A549 (cell line): ENCODE data around the gene CUX1. TPM values are rescaled to one million over a fixed set of nuclear protein-coding genes. Genes with fewer than 3 reads are reported as not detected.
A peak's percentile ranks its signal among the peaks of the same experiment; 100 is the strongest.

Source experiments
- ATAC-seq, 2 experiments: fragments of 200-7000 bp in 1 of 2; fragments of >200 bp in 1 of 2; cut with Nextera tagmentation in 1 of 2; cut with Tn5 transposase in 1 of 2; 3 replicates each; pipeline versions ENCODE4 v1.8.0 to v1.9.1; 2018 to 2020; ENCODE audit warnings: mild to moderate bottlenecking in 1 of 2, moderate library complexity in 1 of 2
- CTCF ChIA-PET: fragments of 300-600 bp; sonication (Branson Sonifier 250); formaldehyde crosslinking; extraction: SDS; loops from one replicate; lab custom pipeline; 2021; ENCODE audit warnings: antibody characterized with exemption, inconsistent platforms; lab: Yijun Ruan, JAX
- POLR2A ChIA-PET: fragments of 350-600 bp; formaldehyde crosslinking; extraction: SDS; loops from one replicate; lab custom pipeline; 2021; ENCODE audit warnings: antibody characterized with exemption, inconsistent platforms; lab: Yijun Ruan, JAX
- DNase-seq, 2 experiments: peaks; one replicate each; pipeline versions ENCODE4 v3.0.0 to v3.0.0-alpha.2; 2011 to 2016; ENCODE audit warnings: low read depth in 1 of 2, low spot score in 1 of 2
- FAIRE-seq: peaks from 2 replicates; lab custom pipeline; 2011; peaks lifted over from hg19 to GRCh38; lab: Jason Lieb, UNC
- H3K27ac ChIP-seq, 2 experiments: fragments of >200 bp; sonication (Bioruptor Twin); formaldehyde crosslinking; 3 replicates each; pipeline ENCODE4 v1.5.1; 2016 to 2017
- H3K4me1 ChIP-seq: fragments of >200 bp; sonication (Bioruptor Twin); formaldehyde crosslinking; 3 replicates; pipeline ENCODE4 v1.6.1; 2016
- H3K4me2 ChIP-seq: fragments of >200 bp; sonication (Bioruptor Twin); formaldehyde crosslinking; 3 replicates; pipeline ENCODE4 v1.6.1; 2016
- H3K4me3 ChIP-seq: fragments of >200 bp; sonication (Bioruptor Twin); formaldehyde crosslinking; 3 replicates; pipeline ENCODE4 v1.5.1; 2016
- H3K9me3 ChIP-seq: fragments of >200 bp; sonication (Bioruptor Twin); formaldehyde crosslinking; 3 replicates; pipeline ENCODE4 v1.6.1; 2016
- CEBPB ChIP-seq, 2 experiments: fragments of >200 bp in 1 of 2; sonication (Bioruptor Twin) in 1 of 2; formaldehyde crosslinking in 1 of 2; IDR thresholded peaks; 2 replicates each; pipeline ENCODE4 v1.6.1; 2012 to 2016
- CHD2 ChIP-seq: fragments of 150-350 bp; IDR thresholded peaks from 2 replicates; pipeline ENCODE4 v1.6.1; 2014; ENCODE audit warnings: low read length; ENCODE audit not compliant: partially characterized antibody
- CHD4 ChIP-seq: fragments of 200-600 bp; sonication (generic); IDR thresholded peaks from 2 replicates; pipeline ENCODE4 v1.6.1; 2016; ENCODE audit warnings: antibody characterized with exemption, mild to moderate bottlenecking, borderline replicate concordance
- CTCF ChIP-seq: fragments of >200 bp; sonication (Bioruptor Twin); formaldehyde crosslinking; IDR thresholded peaks from 3 replicates; pipeline ENCODE4 v1.5.1; 2016
- E2F6 ChIP-seq: IDR thresholded peaks from 2 replicates; pipeline ENCODE4 v1.6.1; 2012; ENCODE audit warnings: low read depth, borderline replicate concordance
- EHF ChIP-seq: fragments of 250-450 bp; sonication (Bioruptor Pico); IDR thresholded peaks from 2 replicates; pipeline ENCODE4 v1.5.0; 2020; ENCODE audit warnings: mild to moderate bottlenecking
- FOSL2 ChIP-seq, 2 experiments: fragments of 450-650 bp in 1 of 2; fragments of >200 bp in 1 of 2; sonication (Bioruptor Twin) in 1 of 2; formaldehyde crosslinking; IDR thresholded peaks; 2 replicates each; pipeline versions ENCODE4 v1.5.0 to v1.6.1; 2016 to 2020; ENCODE audit warnings: mild to moderate bottlenecking in 1 of 2, moderate library complexity in 1 of 2
- HOXA7 ChIP-seq: fragments of 250-450 bp; sonication (Bioruptor Pico); IDR thresholded peaks from 2 replicates; pipeline ENCODE4 v1.5.0; 2020; ENCODE audit warnings: mild to moderate bottlenecking, moderate library complexity
- HOXB5 ChIP-seq: fragments of 250-450 bp; sonication (Bioruptor Pico); IDR thresholded peaks from 2 replicates; pipeline ENCODE4 v1.5.0; 2020; ENCODE audit warnings: mild to moderate bottlenecking, moderate library complexity
- JUN ChIP-seq, 2 experiments: fragments of >200 bp; sonication (Bioruptor Twin); formaldehyde crosslinking; IDR thresholded peaks; 2 replicates in 1 of 2; 3 replicates in 1 of 2; pipeline ENCODE4 v1.6.1; 2016 to 2017
- JUNB ChIP-seq: fragments of >200 bp; sonication (Bioruptor Twin); formaldehyde crosslinking; IDR thresholded peaks from 2 replicates; pipeline ENCODE4 v1.6.1; 2016
- KDM1A ChIP-seq: fragments of 200-600 bp; sonication (generic); IDR thresholded peaks from 2 replicates; pipeline ENCODE4 v1.6.1; 2016; ENCODE audit warnings: low read depth, mild to moderate bottlenecking
- KDM5A ChIP-seq: fragments of 200-600 bp; sonication (generic); IDR thresholded peaks from 2 replicates; pipeline ENCODE4 v1.6.1; 2016; ENCODE audit warnings: antibody characterized with exemption, mild to moderate bottlenecking
- MAFK ChIP-seq: fragments of 450-650 bp; IDR thresholded peaks from 2 replicates; pipeline ENCODE4 v1.6.1; 2014; ENCODE audit not compliant: partially characterized antibody
- MAZ ChIP-seq: fragments of 150-350 bp; IDR thresholded peaks from 2 replicates; pipeline ENCODE4 v1.6.1; 2014; ENCODE audit warnings: antibody characterized with exemption, low read depth, low read length, borderline replicate concordance
- NFE2L2 ChIP-seq: fragments of 150-350 bp; conservative IDR thresholded peaks from 2 replicates; pipeline ENCODE4 v1.6.1; 2014; ENCODE audit warnings: low read length
- PBX3 ChIP-seq: IDR thresholded peaks from 2 replicates; pipeline ENCODE4 v1.6.1; 2012
- POLR2A ChIP-seq: IDR thresholded peaks from 2 replicates; pipeline ENCODE4 v1.6.1; 2012; ENCODE audit warnings: mild to moderate bottlenecking, low read length
- POLR2AphosphoS2 ChIP-seq: conservative IDR thresholded peaks from 2 replicates; pipeline ENCODE4 v1.6.1; 2012; ENCODE audit warnings: low read length, improper control_type of control experiment, inconsistent platforms
- SREBF2 ChIP-seq: fragments of 450-650 bp; IDR thresholded peaks from 2 replicates; pipeline ENCODE4 v1.6.1; 2014; ENCODE audit warnings: mild to moderate bottlenecking, moderate library complexity
- TFCP2L1 ChIP-seq: fragments of 250-450 bp; sonication (Bioruptor Pico); IDR thresholded peaks from 2 replicates; pipeline ENCODE4 v1.5.0; 2021; ENCODE audit warnings: mild to moderate bottlenecking
- TP53 ChIP-seq: fragments of 250-450 bp; sonication (Bioruptor Pico); IDR thresholded peaks from 2 replicates; pipeline ENCODE4 v1.5.0; 2021; ENCODE audit warnings: mild to moderate bottlenecking, moderate library complexity
- ZC3H11A ChIP-seq: fragments of 450-650 bp; IDR thresholded peaks from 2 replicates; pipeline ENCODE4 v1.6.1; 2014; ENCODE audit warnings: antibody characterized with exemption, mild to moderate bottlenecking
- ZFP36 ChIP-seq: fragments of 450-650 bp; IDR thresholded peaks from 2 replicates; pipeline ENCODE4 v1.6.1; 2014; ENCODE audit warnings: borderline replicate concordance; ENCODE audit not compliant: partially characterized antibody
- ZNF302 ChIP-seq: fragments of 250-450 bp; sonication (Bioruptor Pico); IDR thresholded peaks from 2 replicates; pipeline ENCODE4 v1.9.0; 2021; ENCODE audit warnings: inconsistent platforms, mild to moderate bottlenecking, moderate library complexity
- WGBS: methylation state at CpG from one replicate; pipeline ENCODE4 v1.1.6; 2017; ENCODE audit errors: missing lambda C conversion rate; 5-methylcytosine and 5-hydroxymethylcytosine counted together
- polyA plus RNA-seq, 4 experiments: library from polyadenylated mRNA; depleted of rRNA in 3 of 4; stranded (reverse); fragments of >200 nt; fragmentation: RNase III in 1 of 4; extraction: RNeasy Plus Mini Kit Qiagen cat#74134 plus additional on column Dnase treatment in 1 of 4; gene quantifications; 2 replicates in 3 of 4; 3 replicates in 1 of 4; pipeline ENCODE4 v1.2.3, GENCODE V29; 2011 to 2017
- TF ChIP-seq, protein P1 (sequence below): fragments of >200 bp; sonication (Bioruptor Twin); formaldehyde crosslinking; IDR thresholded peaks from 3 replicates; pipeline ENCODE4 v1.6.1; 2016
- TF ChIP-seq, protein P2 (sequence below): fragments of 450-650 bp; IDR thresholded peaks from 2 replicates; pipeline ENCODE4 v1.6.1; 2014; ENCODE audit warnings: antibody characterized with exemption

The CUX1 gene
- polyA plus RNA-seq, 2 of the 4 experiments (the other 2 are of a cell fraction), result 32.7 to 33.4 TPM

GRCh38 chr7:101996131-101996691 lies 178.8 kb downstream of the CUX1 start:
- Histone ChIP-seq H3K4me1 (peaks cover 9% of the 10 kb centered on the region; the same call in 2 of the 3 replicates), H3K4me2 (no peak overlapping the region)
- no peak for ATAC-seq
- TF ChIP-seq POLR2AphosphoS2 (no peak), TFCP2L1 (CRISPR knock-in tag) (no peak), CTCF (no peak), EHF (CRISPR knock-in tag) (no peak), CEBPB (IDR thresholded peaks at IDR 0.05) (no peak), CHD4 (no peak), ZC3H11A (no peak), ZNF302 (CRISPR knock-in tag) (no peak), PBX3 (no peak), POLR2A (no peak), TP53 (CRISPR knock-in tag) (no peak), KDM5A (no peak)
- TF ChIP-seq, protein P1, sequence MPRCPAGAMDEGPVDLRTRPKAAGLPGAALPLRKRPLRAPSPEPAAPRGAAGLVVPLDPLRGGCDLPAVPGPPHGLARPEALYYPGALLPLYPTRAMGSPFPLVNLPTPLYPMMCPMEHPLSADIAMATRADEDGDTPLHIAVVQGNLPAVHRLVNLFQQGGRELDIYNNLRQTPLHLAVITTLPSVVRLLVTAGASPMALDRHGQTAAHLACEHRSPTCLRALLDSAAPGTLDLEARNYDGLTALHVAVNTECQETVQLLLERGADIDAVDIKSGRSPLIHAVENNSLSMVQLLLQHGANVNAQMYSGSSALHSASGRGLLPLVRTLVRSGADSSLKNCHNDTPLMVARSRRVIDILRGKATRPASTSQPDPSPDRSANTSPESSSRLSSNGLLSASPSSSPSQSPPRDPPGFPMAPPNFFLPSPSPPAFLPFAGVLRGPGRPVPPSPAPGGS, result no peak
- TF ChIP-seq, all 56 proteins: peak for 0
- FAIRE-seq (no peak), DNase-seq (no peak)
- CTCF ChIA-PET, result interaction anchor here (0.7 kb wide), 1 partner anchor 1145 kb away, joined by 3 read pairs; no protein-coding TSS in a partner anchor
- 93% methylated on average over 8 of the region's 10 CpGs for WGBS
- no peaks in the 10 kb centered on the region for H3K9me3 ChIP-seq
- 0 out of 6 replicates have a peak overlapping the region, but pooled peaks of 1 of the 2 experiments have one; percentile 36 for H3K27ac ChIP-seq
- no peak overlapping the region for H3K4me3 ChIP-seq
- POLR2A ChIA-PET, result interaction anchor here (0.5 kb wide), 1 partner anchor 25 kb away, joined by 4 read pairs; no protein-coding TSS in a partner anchor

DNA sequence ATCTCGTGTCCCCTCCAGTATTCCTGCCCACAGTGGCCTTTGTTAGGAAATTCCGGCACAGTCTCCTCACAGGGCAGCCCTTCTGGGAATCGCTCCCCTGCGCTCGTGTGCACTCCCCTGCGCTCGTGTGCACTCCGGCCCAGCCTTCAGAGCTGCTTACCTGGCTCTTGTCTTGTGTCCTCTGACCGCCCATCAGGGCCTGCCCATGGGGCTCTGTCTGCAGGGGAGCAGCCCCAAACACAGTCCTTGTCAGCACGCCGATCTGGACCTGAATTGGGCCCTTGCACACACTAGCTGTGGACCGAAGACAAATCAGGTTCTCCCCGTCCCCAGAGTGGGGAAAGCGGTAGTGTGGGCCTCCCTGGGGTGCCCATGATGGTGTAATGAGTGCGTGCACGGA lies 179.4 kb downstream of the CUX1 start:
- 88% methylated on average over 16 of the region's 16 CpGs for WGBS
- Histone ChIP-seq H3K27ac (0 out of 6 replicates have a peak overlapping the region, but pooled peaks of 1 of the 2 experiments have one; percentile 0), H3K4me1 (peaks cover 7% of the 10 kb centered on the region; the same call in 2 of the 3 replicates), H3K9me3 (no peaks in the 10 kb centered on the region), H3K4me3 (no peak overlapping the region), H3K4me2 (no peak overlapping the region)
- TF ChIP-seq MAZ, result no peak
- no peak for TF ChIP-seq ZFP36
- ChIA-PET POLR2A (no interaction called here), CTCF (interaction anchor here (1.1 kb wide), 1 partner anchor 7 kb away, joined by 3 read pairs; no protein-coding TSS in a partner anchor)
- ATAC-seq (no peak), DNase-seq (no peak), FAIRE-seq (no peak)

DNA sequence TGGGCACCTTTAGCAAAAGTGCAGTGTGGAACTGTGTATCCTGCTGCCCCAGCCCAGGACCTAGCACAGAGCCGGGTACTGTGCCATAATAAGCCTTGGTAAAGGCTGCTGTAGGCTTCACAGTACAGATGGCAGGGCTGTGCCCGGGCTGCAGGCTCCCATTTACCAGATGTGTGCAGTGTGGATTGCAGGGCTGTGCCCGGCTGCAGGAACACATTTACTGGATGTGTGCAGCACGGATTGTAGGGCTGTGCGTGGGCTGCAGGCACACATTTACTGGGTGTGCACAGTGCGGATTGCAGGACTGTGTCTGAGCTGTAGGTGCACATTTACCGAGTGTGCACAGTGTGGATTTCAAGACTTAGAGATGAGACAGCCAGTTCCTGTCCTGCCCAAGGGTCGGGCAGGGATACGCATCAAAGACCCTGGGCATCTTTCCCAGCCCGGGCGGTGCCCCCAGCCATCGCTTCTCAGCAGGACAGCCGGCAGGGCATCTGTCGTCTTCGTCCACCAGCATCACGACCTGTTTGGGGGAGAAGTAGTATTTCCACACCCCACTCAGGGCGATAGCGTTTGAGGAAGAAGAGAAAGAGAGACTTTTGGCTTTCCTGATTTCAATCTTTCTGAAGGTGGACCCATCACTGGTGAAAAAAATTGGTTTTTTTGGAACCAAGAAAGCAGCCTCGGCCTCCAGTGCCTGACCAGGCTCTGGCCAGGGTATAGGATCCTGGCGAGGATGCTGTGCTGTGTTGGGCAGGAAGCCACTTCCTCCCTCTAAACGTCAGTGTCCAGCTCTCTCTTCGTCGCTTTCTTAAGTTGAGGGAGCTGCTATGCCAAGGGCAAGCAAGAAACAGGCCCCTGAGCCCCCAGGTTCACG lies 180.8 kb downstream of the CUX1 start:
- Histone ChIP-seq H3K4me1 (peaks cover 2% of the 10 kb centered on the region; the same call in 1 of the 3 replicates), H3K4me3 (no peak overlapping the region), H3K27ac (peak overlapping the region in 1 of 2 experiments; percentile 24; a peak in 1 of 6 replicates), H3K4me2 (no peak overlapping the region), H3K9me3 (no peaks in the 10 kb centered on the region)
- no peak for DNase-seq
- POLR2A ChIA-PET, result interaction anchor here (0.6 kb wide), 1 partner anchor 15 kb away, joined by 4 read pairs; no protein-coding TSS in a partner anchor
- CTCF ChIA-PET, result interaction anchor here (0.5 to 1.8 kb wide), 4 partner anchors 9 to 170 kb away, joined by 3 read pairs; no protein-coding TSS in a partner anchor
- 87% methylated on average over 23 of the region's 24 CpGs for whole genome bisulfite sequencing
- ATAC-seq, result peak; percentile 28 to 45; a peak in 4 of 6 replicates
- FAIRE-seq, result no peak
- no peak for TF ChIP-seq JUNB
- TF ChIP-seq ZFP36, result no peak
- TF ChIP-seq KDM1A, result no peak
- no peak for TF ChIP-seq MAFK
- TF ChIP-seq CHD2, result no peak
- no peak for TF ChIP-seq JUN (IDR thresholded peaks at IDR 0.05)
- no peak for TF ChIP-seq FOSL2 (IDR thresholded peaks at IDR 0.05)
- TF ChIP-seq FOSL2 (CRISPR knock-in tag; IDR thresholded peaks at IDR 0.05), result no peak
- TF ChIP-seq TP53 (CRISPR knock-in tag), result no peak
- TF ChIP-seq, protein P2, sequence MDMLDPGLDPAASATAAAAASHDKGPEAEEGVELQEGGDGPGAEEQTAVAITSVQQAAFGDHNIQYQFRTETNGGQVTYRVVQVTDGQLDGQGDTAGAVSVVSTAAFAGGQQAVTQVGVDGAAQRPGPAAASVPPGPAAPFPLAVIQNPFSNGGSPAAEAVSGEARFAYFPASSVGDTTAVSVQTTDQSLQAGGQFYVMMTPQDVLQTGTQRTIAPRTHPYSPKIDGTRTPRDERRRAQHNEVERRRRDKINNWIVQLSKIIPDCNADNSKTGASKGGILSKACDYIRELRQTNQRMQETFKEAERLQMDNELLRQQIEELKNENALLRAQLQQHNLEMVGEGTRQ, result no peak
- no peak for TF ChIP-seq E2F6
- no peak for TF ChIP-seq HOXA7 (CRISPR knock-in tag)
- no peak for TF ChIP-seq HOXB5 (CRISPR knock-in tag)
- no peak for TF ChIP-seq SREBF2
- TF ChIP-seq NFE2L2, result no peak
